Measurements from ENCODE around the gene ZNF684. TPM values are rescaled to one million over a fixed set of nuclear protein-coding genes. Genes with fewer than 3 reads are reported as not detected.

Gene ZNF684
- total and polyA plus RNA-seq, 2 of the 8 experiments (the other 6 are each of a cell fraction or from before 2014, with no cell fraction given), result 2.4 to 9.3 TPM

GRCh38 chr1:40575336-40575735 lies 43.9 kb downstream of the ZNF684 start:
- ChIA-PET POLR2A (ENCODE audit: partially characterized antibody) (no interaction called here), CTCF (ENCODE audit: partially characterized antibody) (no interaction called here)
- no peak overlapping the region for H3K23ac ChIP-seq (ENCODE audit: insufficient read length)
- no peaks in the 10 kb centered on the region for H3K9me3 ChIP-seq (ENCODE audit: insufficient read depth in 2 of 2, low read depth in 1 of 2, low read length in 1 of 2)
- H2BK15ac ChIP-seq (ENCODE audit: low read length), result no peak overlapping the region
- FAIRE-seq, result no peak
- no peak overlapping the region for H3K4ac ChIP-seq (replicated peaks; ENCODE audit: insufficient read length, low read depth, low read length)
- DNase-seq (ENCODE audit: low read depth in 1 of 2, low spot score in 2 of 2), result no peak
- H3K4me1 ChIP-seq (replicated peaks in 1 of 4; ENCODE audit: control insufficient read depth in 3 of 4, insufficient read depth in 4 of 4, low read length in 3 of 4), result no peaks in the 10 kb centered on the region
- no peaks in the 10 kb centered on the region for H3K79me2 ChIP-seq (ENCODE audit: control insufficient read depth in 1 of 2, insufficient read depth in 2 of 2, low read length in 2 of 2)
- no peak overlapping the region for H3K4me2 ChIP-seq (ENCODE audit: insufficient read depth in 1 of 2, low read depth in 2 of 2, low read length in 2 of 2)
- no peak overlapping the region for H2BK120ac ChIP-seq (replicated peaks; ENCODE audit: low read depth, low read length)
- no peaks in the 10 kb centered on the region for H3K36me3 ChIP-seq (ENCODE audit: control insufficient read depth in 2 of 4, insufficient read depth in 4 of 4, low read length in 3 of 4)
- H3K18ac ChIP-seq (ENCODE audit: extremely low read depth, low read length), result no peak overlapping the region
- no peak overlapping the region for H3K27ac ChIP-seq (ENCODE audit: low read depth, low read length)
- no peak overlapping the region for H2AFZ ChIP-seq (ENCODE audit: low read length)
- TF ChIP-seq SAP30 (IDR thresholded peaks at IDR 0.05; ENCODE audit: insufficient read depth, insufficient replicate concordance, low read length), result no peak
- H4K8ac ChIP-seq (ENCODE audit: extremely low read depth, insufficient read depth, low read length), result no peak overlapping the region
- H2BK20ac ChIP-seq (ENCODE audit: low read length), result no peak overlapping the region
- H4K5ac ChIP-seq (ENCODE audit: insufficient read length, low read depth, low read length), result no peak overlapping the region
- H3K79me1 ChIP-seq (ENCODE audit: low read depth, low read length), result no peaks in the 10 kb centered on the region
- no peak overlapping the region for H2AK5ac ChIP-seq (ENCODE audit: low read depth, low read length)
- H3K27me3 ChIP-seq (replicated peaks in 1 of 4; ENCODE audit: control insufficient read depth in 3 of 4, extremely low read depth in 1 of 4, insufficient read depth in 3 of 4, low read length in 3 of 4), result no peaks in the 10 kb centered on the region
- H3K4me3 ChIP-seq (ENCODE audit: extremely low read depth in 1 of 4, insufficient read depth in 2 of 4, low read depth in 3 of 4, low read length in 4 of 4), result no peak overlapping the region
- no peak overlapping the region for H2BK12ac ChIP-seq (ENCODE audit: low read depth, low read length)
- no peak overlapping the region for H3K9ac ChIP-seq (replicated peaks in 1 of 4; ENCODE audit: extremely low read depth in 1 of 4, low read depth in 3 of 4, low read length in 3 of 4)
- no peak overlapping the region for H4K91ac ChIP-seq (replicated peaks; ENCODE audit: insufficient read length, low read length)
- no peak overlapping the region for H3K56ac ChIP-seq (replicated peaks; ENCODE audit: insufficient read length, low read depth, low read length)
- no peak overlapping the region for H2BK5ac ChIP-seq (ENCODE audit: low read depth, low read length)
- no peaks in the 10 kb centered on the region for H4K20me1 ChIP-seq (replicated peaks in 1 of 2; ENCODE audit: control insufficient read depth in 1 of 2, insufficient read depth in 2 of 2, low read length in 2 of 2)
- H3K23me2 ChIP-seq (ENCODE audit: low read depth, low read length), result no peaks in the 10 kb centered on the region
- H3K14ac ChIP-seq (ENCODE audit: insufficient read length), result no peak overlapping the region

Measured in H1 (cell line).